ENCODE data around the gene S1PR1.

Gene S1PR1

GRCh38 chr1:101245246-101245927 lies 8.6 kb downstream of the S1PR1 start:
- no peak for TF ChIP-seq REST (IDR thresholded peaks at IDR 0.05; ENCODE audit: insufficient read depth in 1 of 2, low read depth in 2 of 2, low read length in 2 of 2)
- no peak for TF ChIP-seq FOXP2 (optimal IDR thresholded peaks at IDR 0.05; ENCODE audit: borderline replicate concordance, extremely low read depth, extremely low read length, insufficient read depth)
- TF ChIP-seq SIN3A (IDR thresholded peaks at IDR 0.05; ENCODE audit: borderline replicate concordance, insufficient read depth, low read length): no peak
- TF ChIP-seq TAF1 (IDR thresholded peaks at IDR 0.05; ENCODE audit: borderline replicate concordance, insufficient read depth, low read length): no peak
- TF ChIP-seq POLR2AphosphoS5 (IDR thresholded peaks at IDR 0.05; ENCODE audit: low read depth, low read length): no peak

GRCh38 chr1:101247404-101248287 lies 10.8 kb downstream of the S1PR1 start:
- no peak for TF ChIP-seq FOXP2 (optimal IDR thresholded peaks at IDR 0.05; ENCODE audit: borderline replicate concordance, extremely low read depth, extremely low read length, insufficient read depth)
- no peak for TF ChIP-seq REST (IDR thresholded peaks at IDR 0.05; ENCODE audit: insufficient read depth in 1 of 2, low read depth in 2 of 2, low read length in 2 of 2)

GRCh38 chr1:101250222-101250621 lies 13.4 kb downstream of the S1PR1 start:
- no peak for TF ChIP-seq TAF1 (IDR thresholded peaks at IDR 0.05; ENCODE audit: borderline replicate concordance, insufficient read depth, low read length)
- TF ChIP-seq SIN3A (IDR thresholded peaks at IDR 0.05; ENCODE audit: borderline replicate concordance, insufficient read depth, low read length): no peak

- no peak for TF ChIP-seq REST (IDR thresholded peaks at IDR 0.05; ENCODE audit: insufficient read depth in 1 of 2, low read depth in 2 of 2, low read length in 2 of 2)
- no peak for TF ChIP-seq SIN3A (IDR thresholded peaks at IDR 0.05; ENCODE audit: borderline replicate concordance, insufficient read depth, low read length)
- no peak for TF ChIP-seq FOXP2 (optimal IDR thresholded peaks at IDR 0.05; ENCODE audit: borderline replicate concordance, extremely low read depth, extremely low read length, insufficient read depth)
- no peak for TF ChIP-seq POLR2AphosphoS5 (IDR thresholded peaks at IDR 0.05; ENCODE audit: low read depth, low read length)
- TF ChIP-seq TAF1 (IDR thresholded peaks at IDR 0.05; ENCODE audit: borderline replicate concordance, insufficient read depth, low read length): no peak
These were observed 13.9 kb downstream of the S1PR1 start for GRCh38 chr1:101250656-101251272.

GRCh38 chr1:101251504-101251903 lies 14.7 kb downstream of the S1PR1 start:
- TF ChIP-seq TAF1 (IDR thresholded peaks at IDR 0.05; ENCODE audit: borderline replicate concordance, insufficient read depth, low read length): no peak
- no peak for TF ChIP-seq POLR2AphosphoS5 (IDR thresholded peaks at IDR 0.05; ENCODE audit: low read depth, low read length)
- no peak for TF ChIP-seq REST (IDR thresholded peaks at IDR 0.05; ENCODE audit: insufficient read depth in 1 of 2, low read depth in 2 of 2, low read length in 2 of 2)
- TF ChIP-seq SIN3A (IDR thresholded peaks at IDR 0.05; ENCODE audit: borderline replicate concordance, insufficient read depth, low read length): no peak
- no peak for TF ChIP-seq FOXP2 (optimal IDR thresholded peaks at IDR 0.05; ENCODE audit: borderline replicate concordance, extremely low read depth, extremely low read length, insufficient read depth)
